Measurements from ENCODE around the gene IL11. TPM values are rescaled to one million over a fixed set of nuclear protein-coding genes. Genes with fewer than 3 reads are reported as not detected.
"Not testable (repeated sequence)": the region's sequence is repeated elsewhere in the genome, so short reads cannot be mapped to it uniquely, and the experiment has no call there.

Gene IL11
- total RNA-seq, 1 experiment from 2014 or later, result 0.97 TPM

GRCh38 chr19:55406826-55407549 is 36.7 kb upstream of the IL11 start:
- intact Hi-C loops (cut with micrococcal nuclease; ENCODE audit: unreplicated experiment), result no loop called here

GRCh38 chr19:55406091-55406825 is 36.0 kb upstream of the IL11 start:
- Mint-ChIP-seq H3K36me3 (ENCODE audit: insufficient read depth, unreplicated experiment) (peaks cover 76% of the 10 kb centered on the region), H3K9me3 (ENCODE audit: low read depth, unreplicated experiment) (peaks cover 1% of the 10 kb centered on the region), H3K4me1 (ENCODE audit: low read depth, unreplicated experiment) (peaks cover 17% of the 10 kb centered on the region), H3K27me3 (ENCODE audit: unreplicated experiment) (peaks cover 18% of the 10 kb centered on the region), H3K27ac (ENCODE audit: unreplicated experiment) (peak overlapping the region; percentile 96), H3K4me3 (ENCODE audit: low read depth, unreplicated experiment) (peak overlapping the region; percentile 78)
- no TSS peak for BruUV-seq (replicated peaks)
- DNase-seq, result no peak
- TF ChIP-seq, protein P1, sequence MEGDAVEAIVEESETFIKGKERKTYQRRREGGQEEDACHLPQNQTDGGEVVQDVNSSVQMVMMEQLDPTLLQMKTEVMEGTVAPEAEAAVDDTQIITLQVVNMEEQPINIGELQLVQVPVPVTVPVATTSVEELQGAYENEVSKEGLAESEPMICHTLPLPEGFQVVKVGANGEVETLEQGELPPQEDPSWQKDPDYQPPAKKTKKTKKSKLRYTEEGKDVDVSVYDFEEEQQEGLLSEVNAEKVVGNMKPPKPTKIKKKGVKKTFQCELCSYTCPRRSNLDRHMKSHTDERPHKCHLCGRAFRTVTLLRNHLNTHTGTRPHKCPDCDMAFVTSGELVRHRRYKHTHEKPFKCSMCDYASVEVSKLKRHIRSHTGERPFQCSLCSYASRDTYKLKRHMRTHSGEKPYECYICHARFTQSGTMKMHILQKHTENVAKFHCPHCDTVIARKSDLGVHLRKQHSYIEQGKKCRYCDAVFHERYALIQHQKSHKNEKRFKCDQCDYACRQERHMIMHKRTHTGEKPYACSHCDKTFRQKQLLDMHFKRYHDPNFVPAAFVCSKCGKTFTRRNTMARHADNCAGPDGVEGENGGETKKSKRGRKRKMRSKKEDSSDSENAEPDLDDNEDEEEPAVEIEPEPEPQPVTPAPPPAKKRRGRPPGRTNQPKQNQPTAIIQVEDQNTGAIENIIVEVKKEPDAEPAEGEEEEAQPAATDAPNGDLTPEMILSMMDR (IDR thresholded peaks at IDR 0.05; ENCODE audit: unreplicated experiment), result no peak
- intact Hi-C loops (cut with micrococcal nuclease; ENCODE audit: unreplicated experiment), result no loop called here
- CTCF ChIA-PET, result interaction anchor here (0.6 kb wide), 1 partner anchor 13 kb away, joined by 6 read pairs; no protein-coding TSS in a partner anchor

More at GRCh38 chr19:55406826-55407549, 36.7 kb upstream of the IL11 start:
- CTCF ChIA-PET, result interaction anchor here (0.7 to 1.4 kb wide), 2 partner anchors 22 to 247 kb away, joined by 3 read pairs; no protein-coding TSS in a partner anchor
- peaks cover 71% of the 10 kb centered on the region for H3K36me3 Mint-ChIP-seq (ENCODE audit: insufficient read depth, unreplicated experiment)
- TF ChIP-seq, protein P1 (IDR thresholded peaks at IDR 0.05; ENCODE audit: unreplicated experiment), result no peak
- peaks cover 24% of the 10 kb centered on the region for H3K27me3 Mint-ChIP-seq (ENCODE audit: unreplicated experiment)
- peaks cover 17% of the 10 kb centered on the region for H3K4me1 Mint-ChIP-seq (ENCODE audit: low read depth, unreplicated experiment)
- peak overlapping the region; percentile 78 for H3K4me3 Mint-ChIP-seq (ENCODE audit: low read depth, unreplicated experiment)
- peak; percentile 32 for DNase-seq
- BruUV-seq (replicated peaks), result TSS peak; percentile 41
- H3K27ac Mint-ChIP-seq (ENCODE audit: unreplicated experiment), result peak overlapping the region; percentile 96
- peaks cover 2% of the 10 kb centered on the region for H3K9me3 Mint-ChIP-seq (ENCODE audit: low read depth, unreplicated experiment)

- no TSS peak for BruUV-seq (replicated peaks)
- intact Hi-C loops (cut with micrococcal nuclease; ENCODE audit: unreplicated experiment), result no loop called here
- DNase-seq, result no peak
- CTCF ChIA-PET, result interaction anchor here (0.6 kb wide), 1 partner anchor 29 kb away, joined by 5 read pairs; the partner anchor contains the start of gene TMEM190
- Mint-ChIP-seq H3K36me3 (ENCODE audit: insufficient read depth, unreplicated experiment) (peaks cover 79% of the 10 kb centered on the region), H3K4me1 (ENCODE audit: low read depth, unreplicated experiment) (peaks cover 17% of the 10 kb centered on the region), H3K9me3 (ENCODE audit: low read depth, unreplicated experiment) (no peaks in the 10 kb centered on the region), H3K4me3 (ENCODE audit: low read depth, unreplicated experiment) (peak overlapping the region; percentile 78), H3K27me3 (ENCODE audit: unreplicated experiment) (peaks cover 11% of the 10 kb centered on the region), H3K27ac (ENCODE audit: unreplicated experiment) (peak overlapping the region; percentile 96)
- TF ChIP-seq, protein P1 (IDR thresholded peaks at IDR 0.05; ENCODE audit: unreplicated experiment), result no peak
Observed at GRCh38 chr19:55405638-55406037, 35.4 kb upstream of the IL11 start.

DNA sequence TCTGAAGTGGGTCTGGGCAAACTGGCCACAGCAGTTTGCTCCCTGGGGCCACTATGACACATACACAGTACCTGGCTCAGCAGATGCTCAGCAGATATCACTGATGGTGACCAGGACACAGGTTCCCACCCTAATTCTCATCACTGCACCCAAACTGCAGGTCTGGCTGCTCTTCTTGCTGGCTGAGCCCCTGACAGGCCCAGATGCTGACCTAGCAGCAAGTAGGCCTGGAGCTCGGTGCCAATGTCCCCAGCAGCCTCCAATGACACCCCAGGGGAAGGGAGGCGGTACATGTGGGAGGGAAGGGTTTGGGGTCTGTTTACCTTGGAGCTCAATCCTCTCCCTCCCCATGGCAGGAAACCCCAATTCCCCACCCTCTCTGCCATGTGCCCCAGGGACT is 32.2 kb upstream of the IL11 start:
- TF ChIP-seq, protein P1 (IDR thresholded peaks at IDR 0.05; ENCODE audit: unreplicated experiment), result no peak
- intact Hi-C loops (cut with micrococcal nuclease; ENCODE audit: unreplicated experiment), result no loop called here
- CTCF ChIA-PET, result no interaction called here
- BruUV-seq (replicated peaks), result no TSS peak
- no peak overlapping the region for H3K27ac Mint-ChIP-seq (ENCODE audit: unreplicated experiment)
- H3K4me3 Mint-ChIP-seq (ENCODE audit: low read depth, unreplicated experiment), result no peak overlapping the region
- H3K4me1 Mint-ChIP-seq (ENCODE audit: low read depth, unreplicated experiment), result peaks cover 17% of the 10 kb centered on the region
- no peak for DNase-seq
- H3K36me3 Mint-ChIP-seq (ENCODE audit: insufficient read depth, unreplicated experiment), result peaks cover 84% of the 10 kb centered on the region
- H3K9me3 Mint-ChIP-seq (ENCODE audit: low read depth, unreplicated experiment), result no peaks in the 10 kb centered on the region
- H3K27me3 Mint-ChIP-seq (ENCODE audit: unreplicated experiment), result no peaks in the 10 kb centered on the region

DNA sequence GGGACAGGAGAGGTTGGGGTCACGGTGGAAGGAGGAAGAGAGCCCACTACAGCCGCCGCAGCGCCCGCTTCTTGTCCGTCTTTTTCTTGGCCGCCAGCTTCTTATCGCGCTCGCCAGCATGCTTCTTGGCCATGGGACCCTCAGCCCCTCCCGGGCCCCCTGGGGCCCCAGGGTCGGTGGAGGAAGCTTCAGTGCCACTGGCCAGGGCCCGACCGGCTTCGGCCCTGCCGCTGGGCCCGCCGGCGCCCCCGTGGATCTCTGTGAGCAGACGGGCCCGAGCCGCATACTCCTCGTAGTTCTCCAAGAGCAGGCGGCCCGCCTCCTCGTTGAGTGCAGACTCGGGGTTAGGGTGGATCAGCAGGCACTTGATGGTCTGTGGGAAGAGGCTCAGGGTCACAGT is 31.1 kb upstream of the IL11 start:
- intact Hi-C loops (cut with micrococcal nuclease; ENCODE audit: unreplicated experiment); H3K27me3 Mint-ChIP-seq (ENCODE audit: unreplicated experiment); BruUV-seq (replicated peaks); H3K27ac Mint-ChIP-seq (ENCODE audit: unreplicated experiment); H3K4me3 Mint-ChIP-seq (ENCODE audit: low read depth, unreplicated experiment); CTCF ChIA-PET; DNase-seq; H3K9me3 Mint-ChIP-seq (ENCODE audit: low read depth, unreplicated experiment): not testable (repeated sequence)
- peaks cover 77% of the 10 kb centered on the region for H3K36me3 Mint-ChIP-seq (ENCODE audit: insufficient read depth, unreplicated experiment)
- peaks cover 12% of the 10 kb centered on the region for H3K4me1 Mint-ChIP-seq (ENCODE audit: low read depth, unreplicated experiment)

Data from Calu3 (cell line).